ENCODE data around the gene ANTXR2. TPM values are rescaled to one million over a fixed set of nuclear protein-coding genes. Genes with fewer than 3 reads are reported as not detected.

Gene ANTXR2
- total RNA-seq, 6 experiments from 2014 or later, result 24.5 to 86.0 (median 33.7) TPM

- no peak for TF ChIP-seq POLR2A (IDR thresholded peaks at IDR 0.05)
- TF ChIP-seq, protein P1, sequence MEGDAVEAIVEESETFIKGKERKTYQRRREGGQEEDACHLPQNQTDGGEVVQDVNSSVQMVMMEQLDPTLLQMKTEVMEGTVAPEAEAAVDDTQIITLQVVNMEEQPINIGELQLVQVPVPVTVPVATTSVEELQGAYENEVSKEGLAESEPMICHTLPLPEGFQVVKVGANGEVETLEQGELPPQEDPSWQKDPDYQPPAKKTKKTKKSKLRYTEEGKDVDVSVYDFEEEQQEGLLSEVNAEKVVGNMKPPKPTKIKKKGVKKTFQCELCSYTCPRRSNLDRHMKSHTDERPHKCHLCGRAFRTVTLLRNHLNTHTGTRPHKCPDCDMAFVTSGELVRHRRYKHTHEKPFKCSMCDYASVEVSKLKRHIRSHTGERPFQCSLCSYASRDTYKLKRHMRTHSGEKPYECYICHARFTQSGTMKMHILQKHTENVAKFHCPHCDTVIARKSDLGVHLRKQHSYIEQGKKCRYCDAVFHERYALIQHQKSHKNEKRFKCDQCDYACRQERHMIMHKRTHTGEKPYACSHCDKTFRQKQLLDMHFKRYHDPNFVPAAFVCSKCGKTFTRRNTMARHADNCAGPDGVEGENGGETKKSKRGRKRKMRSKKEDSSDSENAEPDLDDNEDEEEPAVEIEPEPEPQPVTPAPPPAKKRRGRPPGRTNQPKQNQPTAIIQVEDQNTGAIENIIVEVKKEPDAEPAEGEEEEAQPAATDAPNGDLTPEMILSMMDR (IDR thresholded peaks at IDR 0.05), result no peak
- Histone ChIP-seq H3K9me3 (no peaks in the 10 kb centered on the region), H3K36me3 (peaks cover 0 to 27% (median 4%) of the 10 kb centered on the region in 4 donors), H3K27ac (no peak overlapping the region), H3K27me3 (no peaks in the 10 kb centered on the region), H3K4me1 (peaks cover 0 to 10% (median 0%) of the 10 kb centered on the region in 4 donors), H3K4me3 (no peak overlapping the region)
- 67% methylated on average over 3 of the region's 3 CpGs for WGBS (ENCODE audit: insufficient coverage, low coverage, low lambda C conversion rate, missing lambda C conversion rate)
- ATAC-seq (peak in 1 of 4 donors; percentile 33), DNase-seq (no peak)
- intact Hi-C loops (cut with DNase I), result no loop called here
Observed at GRCh38 chr4:80011636-80012236, 61.3 kb downstream of the ANTXR2 start.

- Histone ChIP-seq H3K4me1 (peaks cover 0 to 11% (median 0%) of the 10 kb centered on the region in 4 donors), H3K9me3 (no peaks in the 10 kb centered on the region), H3K27me3 (no peaks in the 10 kb centered on the region), H3K4me3 (no peak overlapping the region), H3K27ac (no peak overlapping the region), H3K36me3 (peaks cover 0 to 21% (median 4%) of the 10 kb centered on the region in 4 donors)
- TF ChIP-seq POLR2A (IDR thresholded peaks at IDR 0.05), result no peak
- TF ChIP-seq, protein P1 (IDR thresholded peaks at IDR 0.05), result no peak
- no peak for ATAC-seq
- intact Hi-C loops (cut with DNase I), result no loop called here
- DNase-seq, result no peak
Observed at GRCh38 chr4:80010316-80010715, 62.7 kb downstream of the ANTXR2 start.

DNA sequence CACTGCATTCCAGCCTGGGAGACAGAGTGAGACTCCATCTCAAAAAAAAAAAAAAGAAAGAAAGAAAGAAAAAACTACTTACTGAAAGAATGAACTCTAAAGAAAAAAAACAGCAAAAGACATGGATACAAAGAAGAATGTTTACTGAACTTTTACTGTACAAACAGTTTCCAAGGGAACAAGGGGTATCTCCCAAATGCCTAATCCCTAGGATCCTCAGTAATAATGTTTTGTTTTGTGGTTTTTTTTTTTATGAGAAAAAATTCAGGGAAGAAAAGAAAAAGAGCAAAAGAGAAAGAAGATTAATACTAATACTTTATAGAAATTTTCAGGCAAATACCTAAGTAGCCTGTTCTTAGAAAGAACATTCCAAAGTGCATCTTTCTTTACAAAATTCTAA, 63.2 kb downstream of the ANTXR2 start:
- Histone ChIP-seq H3K36me3 (peaks cover 0 to 17% (median 4%) of the 10 kb centered on the region in 4 donors), H3K4me3 (no peak overlapping the region), H3K9me3 (no peaks in the 10 kb centered on the region), H3K27me3 (no peaks in the 10 kb centered on the region), H3K27ac (no peak overlapping the region), H3K4me1 (peaks cover 0 to 11% (median 0%) of the 10 kb centered on the region in 4 donors)
- no peak for DNase-seq
- ATAC-seq, result no peak
- intact Hi-C loops (cut with DNase I), result no loop called here
- no peak for TF ChIP-seq POLR2A (IDR thresholded peaks at IDR 0.05)
- TF ChIP-seq, protein P1 (IDR thresholded peaks at IDR 0.05), result no peak

DNA sequence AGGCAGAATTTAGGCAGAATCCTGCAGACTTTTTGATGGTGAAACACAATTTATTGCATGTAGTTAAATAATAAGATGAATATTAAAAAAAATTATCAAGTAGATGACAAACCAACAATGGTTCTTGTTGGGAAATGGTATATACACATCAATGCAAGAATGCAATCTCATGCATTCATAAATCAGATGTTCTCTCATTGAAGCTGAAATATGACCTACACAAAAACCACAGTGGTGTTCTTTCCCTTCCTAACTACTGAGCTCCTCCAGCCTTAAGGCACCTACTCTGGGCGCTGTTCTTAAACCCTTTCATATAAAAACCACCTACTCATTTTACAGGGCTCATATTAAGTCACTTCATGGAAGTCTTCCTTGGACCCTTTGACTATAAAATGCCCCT, 64.1 kb downstream of the ANTXR2 start:
- H3K27me3 ChIP-seq, result no peaks in the 10 kb centered on the region
- H3K4me3 ChIP-seq, result no peak overlapping the region
- no peaks in the 10 kb centered on the region for H3K9me3 ChIP-seq
- ATAC-seq, result no peak
- no peak overlapping the region for H3K27ac ChIP-seq
- H3K4me1 ChIP-seq, result peaks cover 0 to 11% (median 0%) of the 10 kb centered on the region in 4 donors
- WGBS (ENCODE audit: insufficient coverage, low coverage, low lambda C conversion rate, missing lambda C conversion rate), result no CpG with 5 or more reads among the region's 1 CpG
- no peak for DNase-seq
- intact Hi-C loops (cut with DNase I), result no loop called here
- no peak for TF ChIP-seq POLR2A (IDR thresholded peaks at IDR 0.05)
- TF ChIP-seq, protein P1 (IDR thresholded peaks at IDR 0.05), result no peak
- H3K36me3 ChIP-seq, result peaks cover 0 to 12% (median 3%) of the 10 kb centered on the region in 4 donors

- intact Hi-C loops (cut with DNase I), result no loop called here
- TF ChIP-seq, protein P1 (IDR thresholded peaks at IDR 0.05), result no peak
- TF ChIP-seq POLR2A (IDR thresholded peaks at IDR 0.05), result no peak
- peaks cover 0 to 11% (median 0%) of the 10 kb centered on the region in 4 donors for H3K4me1 ChIP-seq
- DNase-seq (no peak), ATAC-seq (no peak)
- 83% methylated on average over 3 of the region's 3 CpGs for WGBS (ENCODE audit: insufficient coverage, low coverage, low lambda C conversion rate, missing lambda C conversion rate)
- no peak overlapping the region for H3K27ac ChIP-seq
- no peak overlapping the region for H3K4me3 ChIP-seq
- H3K36me3 ChIP-seq, result peaks cover 0 to 8% (median 0%) of the 10 kb centered on the region in 4 donors
- no peaks in the 10 kb centered on the region for H3K9me3 ChIP-seq
- H3K27me3 ChIP-seq, result no peaks in the 10 kb centered on the region
Observed at GRCh38 chr4:80008351-80008750, 64.7 kb downstream of the ANTXR2 start.

Measured in right lobe of liver (tissue), 6 donors.